22Rv1 (cell line): ENCODE results near the gene AADACL2.

Source experiments
- H3K27ac ChIP-seq: fragments of 450-650 bp; 2 replicates; pipeline ENCODE4 v1.5.1; 2017
- CTCF ChIP-seq: fragments of 450-650 bp; IDR thresholded peaks from 2 replicates; pipeline ENCODE4 v1.5.1; 2017; ENCODE audit warnings: mild to moderate bottlenecking
- ZFX ChIP-seq: fragments of 450-650 bp; IDR thresholded peaks from 2 replicates; pipeline ENCODE4 v1.6.1; 2017; ENCODE audit warnings: antibody characterized with exemption, borderline replicate concordance

The AADACL2 gene

GRCh38 chr3:151792411-151792810, 58.7 kb downstream of the AADACL2 start:
- H3K27ac ChIP-seq = no peak overlapping the region
- TF ChIP-seq ZFX (no peak), CTCF (no peak)

- no peak overlapping the region for H3K27ac ChIP-seq
- TF ChIP-seq ZFX (no peak), CTCF (no peak)
These were observed 59.9 kb downstream of the AADACL2 start for GRCh38 chr3:151793636-151794035.

- H3K27ac ChIP-seq = no peak overlapping the region
- TF ChIP-seq ZFX = no peak
- no peak for TF ChIP-seq CTCF
These were observed 60.4 kb downstream of the AADACL2 start for GRCh38 chr3:151794080-151794479.

GRCh38 chr3:151795276-151795675, 61.5 kb downstream of the AADACL2 start:
- no peak for TF ChIP-seq ZFX
- no peak overlapping the region for H3K27ac ChIP-seq

- no peak overlapping the region for H3K27ac ChIP-seq
- TF ChIP-seq CTCF = no peak
- no peak for TF ChIP-seq ZFX
These were observed 62.5 kb downstream of the AADACL2 start for GRCh38 chr3:151796105-151796680.

- TF ChIP-seq ZFX (no peak), CTCF (no peak)
- no peak overlapping the region for H3K27ac ChIP-seq
These were observed 64.7 kb downstream of the AADACL2 start for GRCh38 chr3:151798466-151798865.

GRCh38 chr3:151800431-151800830, 66.7 kb downstream of the AADACL2 start:
- no peak overlapping the region for H3K27ac ChIP-seq
- no peak for TF ChIP-seq ZFX
- no peak for TF ChIP-seq CTCF

GRCh38 chr3:151804267-151804666, 70.5 kb downstream of the AADACL2 start:
- TF ChIP-seq ZFX (no peak), CTCF (no peak)
- no peak overlapping the region for H3K27ac ChIP-seq
